Measurements from ENCODE around the gene PTRHD1.

PTRHD1 gene

GRCh38 chr2:24831221-24832072 is 38.3 kb upstream of the PTRHD1 start:
- TF ChIP-seq MAX (IDR thresholded peaks at IDR 0.05; ENCODE audit: low read depth, low read length) (no peak), MYC (IDR thresholded peaks at IDR 0.05; ENCODE audit: low read depth, low read length) (no peak), POLR2A (IDR thresholded peaks at IDR 0.05; ENCODE audit: extremely low read depth, insufficient read length) (no peak)
- TF ChIP-seq, protein P1, sequence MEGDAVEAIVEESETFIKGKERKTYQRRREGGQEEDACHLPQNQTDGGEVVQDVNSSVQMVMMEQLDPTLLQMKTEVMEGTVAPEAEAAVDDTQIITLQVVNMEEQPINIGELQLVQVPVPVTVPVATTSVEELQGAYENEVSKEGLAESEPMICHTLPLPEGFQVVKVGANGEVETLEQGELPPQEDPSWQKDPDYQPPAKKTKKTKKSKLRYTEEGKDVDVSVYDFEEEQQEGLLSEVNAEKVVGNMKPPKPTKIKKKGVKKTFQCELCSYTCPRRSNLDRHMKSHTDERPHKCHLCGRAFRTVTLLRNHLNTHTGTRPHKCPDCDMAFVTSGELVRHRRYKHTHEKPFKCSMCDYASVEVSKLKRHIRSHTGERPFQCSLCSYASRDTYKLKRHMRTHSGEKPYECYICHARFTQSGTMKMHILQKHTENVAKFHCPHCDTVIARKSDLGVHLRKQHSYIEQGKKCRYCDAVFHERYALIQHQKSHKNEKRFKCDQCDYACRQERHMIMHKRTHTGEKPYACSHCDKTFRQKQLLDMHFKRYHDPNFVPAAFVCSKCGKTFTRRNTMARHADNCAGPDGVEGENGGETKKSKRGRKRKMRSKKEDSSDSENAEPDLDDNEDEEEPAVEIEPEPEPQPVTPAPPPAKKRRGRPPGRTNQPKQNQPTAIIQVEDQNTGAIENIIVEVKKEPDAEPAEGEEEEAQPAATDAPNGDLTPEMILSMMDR (IDR thresholded peaks at IDR 0.05; ENCODE audit: low read depth, low read length), result no peak
- no peak for DNase-seq (ENCODE audit: low read depth)

GRCh38 chr2:24830786-24831185 is 37.6 kb upstream of the PTRHD1 start:
- no peak for DNase-seq (ENCODE audit: low read depth)
- TF ChIP-seq MYC (IDR thresholded peaks at IDR 0.05; ENCODE audit: low read depth, low read length) (no peak), POLR2A (IDR thresholded peaks at IDR 0.05; ENCODE audit: extremely low read depth, insufficient read length) (no peak), MAX (IDR thresholded peaks at IDR 0.05; ENCODE audit: low read depth, low read length) (no peak)
- TF ChIP-seq, protein P1 (IDR thresholded peaks at IDR 0.05; ENCODE audit: low read depth, low read length), result no peak
- no peak overlapping the region for H3K4me3 ChIP-seq (ENCODE audit: low read depth, low read length)

More at GRCh38 chr2:24831221-24832072, 38.3 kb upstream of the PTRHD1 start:
- no peak overlapping the region for H3K4me3 ChIP-seq (ENCODE audit: low read depth, low read length)

DNA sequence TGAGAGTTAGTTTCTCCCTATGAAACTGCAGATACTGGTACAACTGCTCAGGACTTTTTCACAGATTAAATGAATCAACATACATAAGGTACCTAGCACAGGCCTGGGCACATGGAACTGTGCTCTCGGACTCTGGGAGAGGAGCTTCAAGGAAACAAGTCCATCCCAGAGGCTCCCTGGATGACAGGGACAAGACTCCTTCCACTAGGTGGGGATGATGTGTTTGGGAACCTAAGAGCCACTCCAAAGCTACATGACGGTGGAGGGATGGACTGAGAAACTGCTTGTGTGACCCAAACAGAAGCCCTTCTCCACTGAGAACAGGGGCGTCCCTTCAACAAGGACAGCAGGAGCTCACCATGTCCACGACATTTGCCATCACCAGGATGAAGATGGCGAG is 37.2 kb upstream of the PTRHD1 start:
- peak; percentile 42 for DNase-seq (ENCODE audit: low read depth)
- TF ChIP-seq MYC (IDR thresholded peaks at IDR 0.05; ENCODE audit: low read depth, low read length) (no peak), MAX (IDR thresholded peaks at IDR 0.05; ENCODE audit: low read depth, low read length) (no peak), POLR2A (IDR thresholded peaks at IDR 0.05; ENCODE audit: extremely low read depth, insufficient read length) (no peak)
- TF ChIP-seq, protein P1 (IDR thresholded peaks at IDR 0.05; ENCODE audit: low read depth, low read length), result no peak
- no peak overlapping the region for H3K4me3 ChIP-seq (ENCODE audit: low read depth, low read length)

GRCh38 chr2:24828238-24828996 is 35.2 kb upstream of the PTRHD1 start:
- no peak overlapping the region for H3K4me3 ChIP-seq (ENCODE audit: low read depth, low read length)
- DNase-seq (ENCODE audit: low read depth), result no peak
- TF ChIP-seq MYC (IDR thresholded peaks at IDR 0.05; ENCODE audit: low read depth, low read length) (no peak), POLR2A (IDR thresholded peaks at IDR 0.05; ENCODE audit: extremely low read depth, insufficient read length) (no peak), MAX (IDR thresholded peaks at IDR 0.05; ENCODE audit: low read depth, low read length) (no peak)
- TF ChIP-seq, protein P1 (IDR thresholded peaks at IDR 0.05; ENCODE audit: low read depth, low read length), result no peak

DNA sequence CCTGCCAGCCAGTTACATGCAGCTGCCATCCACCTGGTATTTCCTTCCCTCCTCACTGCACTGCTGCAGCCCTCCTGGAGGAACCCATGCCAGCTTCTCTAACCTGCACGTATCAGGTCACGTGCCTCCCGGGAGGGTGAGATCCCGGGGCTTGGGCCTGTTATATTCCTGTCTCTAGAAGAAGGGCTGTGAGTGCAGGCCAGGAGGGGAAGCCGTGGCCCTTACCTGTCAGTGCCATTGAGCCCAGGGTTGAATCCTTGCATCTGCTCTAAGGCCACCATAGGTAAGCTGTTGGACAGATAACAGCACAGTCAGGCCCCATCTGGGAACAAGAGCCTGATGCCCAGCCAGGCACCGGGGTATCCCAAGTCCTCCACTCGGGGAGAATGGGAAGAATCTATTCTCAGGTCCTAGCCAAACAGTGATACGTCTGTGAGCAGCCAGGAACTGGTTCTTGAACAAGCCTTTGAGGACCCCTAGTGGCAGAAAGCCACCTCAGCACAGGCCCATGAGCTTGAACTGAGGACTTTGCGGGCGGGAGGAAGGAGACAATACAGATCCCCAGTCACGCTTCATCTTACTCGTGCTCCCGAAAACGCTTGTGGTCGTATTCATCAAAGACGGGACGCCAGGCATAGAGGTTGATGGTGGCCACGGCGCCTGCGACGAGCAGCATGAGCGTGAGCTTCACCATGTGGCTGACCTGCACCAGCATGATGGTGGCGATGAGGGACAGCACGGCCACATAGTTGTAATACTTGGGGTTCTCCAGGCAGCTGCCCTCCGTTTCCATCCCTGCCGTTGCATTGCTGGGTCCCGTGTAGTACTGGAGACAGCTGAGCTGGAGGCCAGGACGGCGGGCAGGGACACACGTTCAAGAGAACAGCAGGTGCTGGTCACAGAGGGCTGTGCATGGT is 34.4 kb upstream of the PTRHD1 start:
- TF ChIP-seq, protein P1 (IDR thresholded peaks at IDR 0.05; ENCODE audit: low read depth, low read length), result peak; percentile 94
- TF ChIP-seq MYC (IDR thresholded peaks at IDR 0.05; ENCODE audit: low read depth, low read length), result no peak
- DNase-seq (ENCODE audit: low read depth), result peak; percentile 90

More for the DNA sequence above, 34.4 kb upstream of the PTRHD1 start:
- no peak overlapping the region for H3K4me3 ChIP-seq (ENCODE audit: low read depth, low read length)
